ENCODE data around the gene ANXA5. TPM values are rescaled to one million over a fixed set of nuclear protein-coding genes. Genes with fewer than 3 reads are reported as not detected.

The ANXA5 gene
- total RNA-seq, 8 experiments from 2014 or later: 54.5 to 428 (median 132) TPM

GRCh38 chr4:121728798-121729226 lies 32.0 kb upstream of the ANXA5 start:
- H3K4me3 ChIP-seq: no peak overlapping the region
- 0 to 100% (median 97%) methylated on average over 1 to 3 of the region's 3 CpGs; no CpG with 5 or more reads in 2 of the 10 experiments for WGBS, 10 experiments
- H3K27ac ChIP-seq: no peak overlapping the region
- in situ Hi-C loops (cut with MboI; ENCODE audit: low pct_unique_long_range_greater_than_20kb in 2 of 9, low sequenced_read_pairs in 9 of 9, unreplicated experiment in 9 of 9): loop anchor here in 1 of 9 experiments (25.0 kb wide), 1 partner anchor 267 kb away; no protein-coding TSS in a partner anchor
- ATAC-seq (replicated peaks in 6 of 8): peak in 2 of 8 experiments; percentile 92 to 95
- H3K4me1 ChIP-seq (replicated peaks in 1 of 2): peaks cover 0 to 4% of the 10 kb centered on the region in 2 donors

- ATAC-seq (replicated peaks in 6 of 8): no peak
- in situ Hi-C loops (cut with MboI; ENCODE audit: low pct_unique_long_range_greater_than_20kb in 2 of 9, low sequenced_read_pairs in 9 of 9, unreplicated experiment in 9 of 9): loop anchor here in 1 of 9 experiments (25.0 kb wide), 1 partner anchor 266 kb away; no protein-coding TSS in a partner anchor
- no peak overlapping the region for H3K27ac ChIP-seq
- H3K4me1 ChIP-seq (replicated peaks in 1 of 2): peaks cover 0 to 4% of the 10 kb centered on the region in 2 donors
- H3K4me3 ChIP-seq: no peak overlapping the region
- WGBS, 10 experiments: 0 to 94% (median 90%) methylated on average over 2 to 4 of the region's 4 CpGs; no CpG with 5 or more reads in 2 of the 10 experiments
Measured at GRCh38 chr4:121728066-121728465, 31.3 kb upstream of the ANXA5 start.

GRCh38 chr4:121726642-121727268 lies 30.0 kb upstream of the ANXA5 start:
- 25 to 100% (median 50%) methylated on average over 1 to 3 of the region's 3 CpGs; no CpG with 5 or more reads in 3 of the 10 experiments for whole genome bisulfite sequencing, 10 experiments
- H3K4me1 ChIP-seq (replicated peaks in 1 of 2): no peaks in the 10 kb centered on the region
- ATAC-seq (replicated peaks in 6 of 8): peak in 7 of 8 experiments; percentile 38 to 80 (median 61)
- no peak overlapping the region for H3K27ac ChIP-seq
- in situ Hi-C loops (cut with MboI; ENCODE audit: low pct_unique_long_range_greater_than_20kb in 2 of 9, low sequenced_read_pairs in 9 of 9, unreplicated experiment in 9 of 9): loop anchor here in 1 of 9 experiments (25.0 kb wide), 1 partner anchor 264 kb away; no protein-coding TSS in a partner anchor
- no peak overlapping the region for H3K4me3 ChIP-seq

DNA sequence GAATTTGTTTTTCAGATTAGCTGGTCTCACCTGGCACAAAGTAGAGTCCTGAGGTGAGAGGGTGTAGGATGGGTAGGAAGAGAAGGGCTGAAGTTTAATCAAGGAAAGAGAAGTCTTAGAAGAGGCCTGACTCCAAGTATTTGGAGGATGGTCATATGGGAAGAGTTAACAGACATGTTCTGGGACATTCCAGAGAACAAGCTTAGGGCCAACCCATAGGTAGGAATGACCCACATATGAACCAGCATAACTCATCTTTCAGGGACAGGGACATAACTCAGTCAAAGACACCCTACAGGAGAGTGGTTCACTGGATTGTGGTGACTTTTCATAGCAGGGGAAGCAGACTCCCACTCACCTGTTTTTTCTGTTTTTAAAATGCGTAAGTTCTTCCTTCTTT lies 27.9 kb upstream of the ANXA5 start:
- 71 to 100% (median 92%) methylated on average over 1 of the region's 1 CpG; no CpG with 5 or more reads in 6 of the 10 experiments for WGBS, 10 experiments
- in situ Hi-C loops (cut with MboI; ENCODE audit: low pct_unique_long_range_greater_than_20kb in 2 of 9, low sequenced_read_pairs in 9 of 9, unreplicated experiment in 9 of 9): loop anchor here in 1 of 9 experiments (25.0 kb wide), 1 partner anchor 262 kb away; no protein-coding TSS in a partner anchor
- no peak overlapping the region for H3K4me3 ChIP-seq
- no peak for ATAC-seq (replicated peaks in 6 of 8)
- H3K4me1 ChIP-seq (replicated peaks in 1 of 2): no peaks in the 10 kb centered on the region
- no peak overlapping the region for H3K27ac ChIP-seq

- no peaks in the 10 kb centered on the region for H3K4me1 ChIP-seq (replicated peaks in 1 of 2)
- no peak overlapping the region for H3K4me3 ChIP-seq
- H3K27ac ChIP-seq: no peak overlapping the region
- in situ Hi-C loops (cut with MboI; ENCODE audit: low pct_unique_long_range_greater_than_20kb in 2 of 9, low sequenced_read_pairs in 9 of 9, unreplicated experiment in 9 of 9): no loop called here
- WGBS, 10 experiments: 60 to 100% (median 100%) methylated on average over 1 of the region's 1 CpG; no CpG with 5 or more reads in 5 of the 10 experiments
- no peak for ATAC-seq (replicated peaks in 6 of 8)
Measured at GRCh38 chr4:121721700-121722099, 24.9 kb upstream of the ANXA5 start.

GRCh38 chr4:121720109-121720508 lies 23.3 kb upstream of the ANXA5 start:
- no peak for ATAC-seq (replicated peaks in 6 of 8)
- in situ Hi-C loops (cut with MboI; ENCODE audit: low pct_unique_long_range_greater_than_20kb in 2 of 9, low sequenced_read_pairs in 9 of 9, unreplicated experiment in 9 of 9): no loop called here
- no peaks in the 10 kb centered on the region for H3K4me1 ChIP-seq (replicated peaks in 1 of 2)
- 0 to 100% (median 61%) methylated on average over 1 of the region's 1 CpG; no CpG with 5 or more reads in 2 of the 10 experiments for WGBS, 10 experiments
- H3K27ac ChIP-seq: no peak overlapping the region
- H3K4me3 ChIP-seq: no peak overlapping the region

GRCh38 chr4:121717680-121718237 lies 21.0 kb upstream of the ANXA5 start:
- no peak overlapping the region for H3K4me3 ChIP-seq
- no peak for ATAC-seq (replicated peaks in 6 of 8)
- H3K27ac ChIP-seq: no peak overlapping the region
- in situ Hi-C loops (cut with MboI; ENCODE audit: low pct_unique_long_range_greater_than_20kb in 2 of 9, low sequenced_read_pairs in 9 of 9, unreplicated experiment in 9 of 9): no loop called here
- no peaks in the 10 kb centered on the region for H3K4me1 ChIP-seq (replicated peaks in 1 of 2)
- WGBS, 10 experiments: 50 to 100% (median 73%) methylated on average over 1 to 4 of the region's 4 CpGs

DNA sequence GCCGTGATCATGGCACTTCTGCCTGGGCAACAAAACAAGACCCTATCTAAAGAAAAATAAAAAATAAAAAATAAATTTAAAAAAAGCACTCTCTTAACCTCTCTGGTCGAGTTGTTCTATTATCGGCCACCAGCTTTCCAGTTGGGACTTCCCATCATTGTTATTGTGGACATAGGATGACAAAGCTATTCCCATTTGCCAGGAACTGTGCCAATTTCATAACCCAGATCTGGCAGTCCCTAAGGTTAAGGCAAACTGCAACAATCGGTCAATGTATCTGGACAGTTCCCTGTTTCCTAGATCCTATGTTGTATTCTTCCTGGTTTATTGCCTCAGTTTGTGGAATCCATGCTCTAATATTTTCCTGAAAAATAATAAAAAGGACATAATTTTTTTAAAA lies 17.8 kb upstream of the ANXA5 start:
- peaks cover 0 to 3% of the 10 kb centered on the region in 2 donors for H3K4me1 ChIP-seq (replicated peaks in 1 of 2)
- no peak for ATAC-seq (replicated peaks in 6 of 8)
- no peak overlapping the region for H3K4me3 ChIP-seq
- in situ Hi-C loops (cut with MboI; ENCODE audit: low pct_unique_long_range_greater_than_20kb in 2 of 9, low sequenced_read_pairs in 9 of 9, unreplicated experiment in 9 of 9): no loop called here
- 64 to 100% (median 93%) methylated on average over 1 to 4 of the region's 4 CpGs; no CpG with 5 or more reads in 1 of the 10 experiments for WGBS, 10 experiments
- no peak overlapping the region for H3K27ac ChIP-seq

DNA sequence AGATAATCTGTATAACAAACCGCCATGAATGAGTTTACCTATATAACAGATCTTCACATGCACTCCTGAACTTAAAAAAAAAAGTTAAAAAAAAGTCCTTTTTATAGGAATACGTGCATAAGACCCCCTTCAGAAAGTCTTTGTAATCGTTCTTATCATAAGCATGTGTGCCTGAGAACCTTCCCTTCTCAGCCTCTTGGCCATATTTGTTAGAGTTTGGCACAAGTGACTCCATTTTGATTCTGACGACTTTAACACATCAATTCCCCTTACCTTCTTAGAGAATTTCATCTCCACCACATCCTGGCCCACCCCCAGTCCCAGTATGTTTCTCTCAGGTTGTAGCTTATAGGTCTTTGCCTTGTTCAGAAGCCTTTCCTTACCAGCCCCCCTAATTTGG lies 16.0 kb upstream of the ANXA5 start:
- WGBS, 10 experiments: 55 to 100% (median 92%) methylated on average over 1 to 4 of the region's 4 CpGs; no CpG with 5 or more reads in 1 of the 10 experiments
- no peak for ATAC-seq (replicated peaks in 6 of 8)
- in situ Hi-C loops (cut with MboI; ENCODE audit: low pct_unique_long_range_greater_than_20kb in 2 of 9, low sequenced_read_pairs in 9 of 9, unreplicated experiment in 9 of 9): no loop called here

DNA sequence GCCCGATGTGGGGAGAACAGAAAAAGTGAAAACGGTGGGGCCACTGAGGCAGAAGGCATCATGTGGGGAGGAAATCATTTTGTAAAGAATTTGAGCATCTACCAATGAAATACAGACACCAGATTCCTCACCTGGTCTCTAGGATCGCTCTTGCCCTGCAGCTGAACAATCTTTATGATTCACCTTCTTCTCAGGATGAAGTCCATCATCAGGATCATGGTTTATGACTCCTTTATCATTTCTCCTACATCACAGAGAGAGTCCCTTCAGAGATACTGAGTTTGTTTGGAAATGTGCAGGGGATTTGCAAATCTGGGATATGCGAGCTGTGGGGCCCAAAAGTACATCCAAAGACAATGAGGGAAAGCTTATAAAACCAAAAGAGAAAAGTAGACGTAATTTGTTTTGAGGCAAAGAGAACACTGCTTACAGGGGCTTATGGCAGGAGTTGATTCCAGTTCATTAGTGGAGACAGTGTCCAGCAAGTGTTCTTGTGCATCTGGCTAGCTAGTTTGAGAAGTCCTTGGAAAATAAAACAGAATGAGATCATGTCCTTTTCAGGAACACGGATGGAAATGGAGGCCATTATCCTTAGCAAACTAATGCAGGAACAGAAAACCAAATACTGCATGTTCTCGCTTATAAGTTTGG lies 15.3 kb upstream of the ANXA5 start:
- ATAC-seq (replicated peaks in 6 of 8): peak in 2 of 8 experiments; percentile 5 to 6
- Histone ChIP-seq H3K4me1 (replicated peaks in 1 of 2) (peaks cover 0 to 3% of the 10 kb centered on the region in 2 donors), H3K4me3 (peak overlapping the region in 2 of 5 donors; percentile 3 to 22), H3K27ac (no peak overlapping the region)
- in situ Hi-C loops (cut with MboI; ENCODE audit: low pct_unique_long_range_greater_than_20kb in 2 of 9, low sequenced_read_pairs in 9 of 9, unreplicated experiment in 9 of 9): no loop called here
- WGBS, 10 experiments: 49 to 90% (median 63%) methylated on average over 3 to 6 of the region's 7 CpGs; no CpG with 5 or more reads in 1 of the 10 experiments

More for the DNA sequence above, 16.0 kb upstream of the ANXA5 start:
- Histone ChIP-seq H3K4me1 (replicated peaks in 1 of 2) (peaks cover 0 to 3% of the 10 kb centered on the region in 2 donors), H3K4me3 (no peak overlapping the region), H3K27ac (no peak overlapping the region)

DNA sequence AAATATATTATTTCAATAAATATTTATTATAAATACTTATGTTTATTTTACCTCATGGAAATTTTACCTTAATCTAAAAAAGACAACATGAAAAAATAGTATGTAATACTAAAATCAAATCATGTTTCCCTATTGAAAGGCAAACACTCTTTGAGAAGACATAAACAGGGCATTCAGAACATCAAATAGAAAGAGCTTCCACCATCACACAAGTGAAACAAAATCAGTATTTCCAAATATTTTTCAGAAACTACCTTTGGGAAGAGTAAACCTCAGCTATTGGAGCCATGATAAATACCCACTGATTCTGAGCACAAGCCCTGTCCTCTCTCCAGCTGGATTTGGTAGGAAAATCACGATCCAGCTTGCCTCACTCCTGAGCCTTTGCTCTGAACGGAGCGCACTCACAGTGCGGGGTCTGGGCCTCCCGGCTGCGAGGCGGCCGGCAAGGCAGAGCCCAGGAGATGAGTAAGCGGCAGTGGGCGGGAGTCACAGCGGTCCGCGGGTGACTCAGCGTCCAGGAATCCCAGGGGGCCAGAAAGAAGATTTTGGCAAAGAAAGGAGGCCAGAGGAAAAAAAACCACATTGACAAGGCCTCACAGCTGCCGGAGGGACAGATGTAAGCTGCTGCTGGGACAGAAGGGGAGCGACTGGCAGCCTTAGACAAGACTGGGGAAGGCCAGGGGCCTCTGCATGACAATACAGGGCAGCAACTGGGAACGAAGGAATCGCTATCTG lies 14.7 kb upstream of the ANXA5 start:
- Histone ChIP-seq H3K4me3 (peak overlapping the region in 3 of 5 donors; percentile 3 to 22 (median 10)), H3K27ac (no peak overlapping the region), H3K4me1 (replicated peaks in 1 of 2) (peaks cover 0 to 3% of the 10 kb centered on the region in 2 donors)
- WGBS, 10 experiments: 0 to 10% (median 0%) methylated on average over 1 to 12 of the region's 18 CpGs; no CpG with 5 or more reads in 2 of the 10 experiments
- ATAC-seq (replicated peaks in 6 of 8): peak; percentile 100
- in situ Hi-C loops (cut with MboI; ENCODE audit: low pct_unique_long_range_greater_than_20kb in 2 of 9, low sequenced_read_pairs in 9 of 9, unreplicated experiment in 9 of 9): no loop called here

GRCh38 chr4:121709766-121710405 lies 13.1 kb upstream of the ANXA5 start:
- H3K4me1 ChIP-seq (replicated peaks in 1 of 2): peaks cover 0 to 3% of the 10 kb centered on the region in 2 donors
- ATAC-seq (replicated peaks in 6 of 8): no peak
- in situ Hi-C loops (cut with MboI; ENCODE audit: low pct_unique_long_range_greater_than_20kb in 2 of 9, low sequenced_read_pairs in 9 of 9, unreplicated experiment in 9 of 9): no loop called here
- 50 to 100% (median 92%) methylated on average over 1 to 3 of the region's 3 CpGs; no CpG with 5 or more reads in 2 of the 10 experiments for WGBS, 10 experiments
- no peak overlapping the region for H3K4me3 ChIP-seq
- H3K27ac ChIP-seq: no peak overlapping the region
